Tibial nerve (tissue), 4 donors: ENCODE measurements around the gene PILRB.

Source experiments
- EP300 ChIP-seq, 2 donors: sonication (generic); formaldehyde crosslinking; IDR thresholded peaks; one replicate each; pipeline ENCODE4 v1.6.1; 2017; ENCODE audit warnings: antibody characterized with exemption in 2 of 2, mild to moderate bottlenecking in 1 of 2
- TF ChIP-seq, protein P1 (sequence below), 5 experiments: fragments of 200-600 bp in 3 of 5; fragments of 450-650 bp in 2 of 5; sonication (generic) in 3 of 5; IDR thresholded peaks; one replicate each; pipeline ENCODE4 v1.5.1; 2016 to 2019; ENCODE audit warnings: antibody characterized with exemption in 5 of 5, mild to moderate bottlenecking in 3 of 5, moderate library complexity in 2 of 5

DNA sequence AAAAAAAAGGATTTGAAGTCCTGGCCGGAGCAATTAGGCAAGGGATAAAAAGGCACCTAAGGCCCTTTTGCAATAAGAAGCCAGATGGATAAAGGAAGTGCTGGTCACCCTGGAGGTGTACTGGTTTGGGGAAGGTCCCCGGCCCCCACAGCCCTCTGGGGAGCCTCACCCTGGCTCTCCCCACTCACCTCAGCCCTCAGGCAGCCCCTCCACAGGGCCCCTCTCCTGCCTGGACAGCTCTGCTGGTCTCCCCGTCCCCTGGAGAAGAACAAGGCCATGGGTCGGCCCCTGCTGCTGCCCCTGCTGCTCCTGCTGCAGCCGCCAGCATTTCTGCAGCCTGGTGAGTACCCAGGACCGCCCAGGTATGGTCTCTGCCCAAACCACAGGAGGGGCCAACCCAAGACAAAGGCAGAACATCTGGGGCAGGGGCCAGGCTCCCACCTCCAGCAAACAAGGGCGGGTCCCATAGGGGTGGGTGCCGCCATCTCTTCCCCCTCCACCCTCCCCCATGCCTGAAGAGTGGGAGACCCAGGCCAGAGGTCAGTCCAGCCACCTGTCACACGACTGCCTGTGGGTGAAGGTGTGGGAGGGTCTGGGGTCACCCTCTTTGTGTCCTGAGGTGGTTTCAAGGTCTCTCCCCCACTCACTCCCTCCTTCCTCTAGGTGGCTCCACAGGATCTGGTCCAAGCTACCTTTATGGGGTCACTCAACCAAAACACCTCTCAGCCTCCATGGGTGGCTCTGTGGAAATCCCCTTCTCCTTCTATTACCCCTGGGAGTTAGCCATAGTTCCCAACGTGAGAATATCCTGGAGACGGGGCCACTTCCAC, at the start of gene PILRB:
- TF ChIP-seq, protein P1, sequence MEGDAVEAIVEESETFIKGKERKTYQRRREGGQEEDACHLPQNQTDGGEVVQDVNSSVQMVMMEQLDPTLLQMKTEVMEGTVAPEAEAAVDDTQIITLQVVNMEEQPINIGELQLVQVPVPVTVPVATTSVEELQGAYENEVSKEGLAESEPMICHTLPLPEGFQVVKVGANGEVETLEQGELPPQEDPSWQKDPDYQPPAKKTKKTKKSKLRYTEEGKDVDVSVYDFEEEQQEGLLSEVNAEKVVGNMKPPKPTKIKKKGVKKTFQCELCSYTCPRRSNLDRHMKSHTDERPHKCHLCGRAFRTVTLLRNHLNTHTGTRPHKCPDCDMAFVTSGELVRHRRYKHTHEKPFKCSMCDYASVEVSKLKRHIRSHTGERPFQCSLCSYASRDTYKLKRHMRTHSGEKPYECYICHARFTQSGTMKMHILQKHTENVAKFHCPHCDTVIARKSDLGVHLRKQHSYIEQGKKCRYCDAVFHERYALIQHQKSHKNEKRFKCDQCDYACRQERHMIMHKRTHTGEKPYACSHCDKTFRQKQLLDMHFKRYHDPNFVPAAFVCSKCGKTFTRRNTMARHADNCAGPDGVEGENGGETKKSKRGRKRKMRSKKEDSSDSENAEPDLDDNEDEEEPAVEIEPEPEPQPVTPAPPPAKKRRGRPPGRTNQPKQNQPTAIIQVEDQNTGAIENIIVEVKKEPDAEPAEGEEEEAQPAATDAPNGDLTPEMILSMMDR (IDR thresholded peaks at IDR 0.05) = no peak
- no peak for TF ChIP-seq EP300 (IDR thresholded peaks at IDR 0.05)
